ENCODE results near the gene CABLES2. TPM values are rescaled to one million over a fixed set of nuclear protein-coding genes. Genes with fewer than 3 reads are reported as not detected.
A peak's percentile ranks its signal among the peaks of the same experiment; 100 is the strongest.

The CABLES2 gene
- polyA plus RNA-seq, 3 donors = 8.4 to 13.7 (median 9.4) TPM

- no peak for DNase-seq (ENCODE audit: extremely low read depth in 1 of 11, low read depth in 9 of 11, low spot score in 4 of 11)
Observed at GRCh38 chr20:62368392-62368975, 38.6 kb downstream of the CABLES2 start.

DNA sequence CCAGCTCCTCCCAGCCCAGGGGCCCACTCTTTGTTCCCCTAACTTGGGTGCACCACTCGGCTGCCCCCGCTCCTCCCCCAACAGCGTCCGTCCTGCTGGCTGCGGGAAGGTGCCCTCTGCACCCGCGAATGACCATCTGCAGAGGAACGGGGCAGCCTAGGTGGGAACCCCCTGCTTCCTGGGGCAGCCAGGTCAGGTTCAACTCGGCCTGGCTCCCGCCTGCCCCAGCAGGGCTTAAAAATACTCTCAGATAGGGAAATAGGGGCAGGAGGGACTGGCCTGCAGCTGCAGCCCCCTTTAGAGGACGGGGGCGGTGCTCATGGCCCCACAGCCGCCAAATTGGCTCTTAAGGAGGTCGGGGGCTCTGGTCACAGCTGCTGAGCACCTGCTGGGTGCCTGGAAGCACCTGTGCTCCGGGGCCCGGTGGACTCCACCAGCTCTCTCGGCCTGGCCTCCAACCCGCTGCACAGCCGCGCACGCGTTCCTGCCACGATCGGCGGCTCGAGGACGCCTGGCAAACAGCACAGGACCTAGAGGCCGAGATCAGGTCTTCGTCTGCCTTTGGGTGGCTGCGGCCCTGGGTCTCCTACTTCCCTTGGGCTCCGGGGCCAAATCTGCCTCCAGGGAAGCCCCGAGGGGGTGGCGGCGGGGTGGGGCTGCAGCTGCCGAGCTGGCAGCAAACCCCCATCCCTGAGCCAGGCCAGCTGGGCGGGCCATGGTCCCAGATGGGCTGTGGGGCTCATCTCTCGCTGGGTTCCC lies 39.3 kb downstream of the CABLES2 start:
- DNase-seq (ENCODE audit: extremely low read depth in 1 of 11, low read depth in 9 of 11, low spot score in 4 of 11) = no peak

DNA sequence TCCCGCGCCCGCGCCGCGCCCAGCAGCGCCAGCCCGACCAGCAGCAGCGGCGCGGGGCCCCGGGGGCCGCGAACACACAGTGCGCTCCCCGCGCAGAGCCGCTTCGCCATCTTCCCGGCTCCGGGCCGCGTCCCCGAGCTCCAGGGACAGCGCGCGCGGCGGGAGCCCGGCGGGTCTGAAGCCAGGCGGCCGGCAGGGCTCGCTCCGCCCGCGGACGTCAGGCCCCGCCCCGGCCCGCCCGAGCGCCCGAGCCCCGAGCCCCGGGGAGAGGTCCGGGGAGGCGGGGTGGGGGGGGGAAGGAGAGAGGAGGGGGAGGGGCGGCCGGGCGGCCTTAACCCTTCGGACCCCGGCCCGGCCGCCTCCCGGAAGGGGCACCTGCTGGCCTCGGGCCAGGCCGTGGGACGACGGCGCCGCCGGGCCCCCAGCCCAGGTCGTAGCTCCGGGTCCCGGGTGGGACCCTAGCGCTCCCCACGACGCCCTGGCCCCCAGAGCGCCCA lies 39.9 kb downstream of the CABLES2 start, which contains the start of gene LAMA5:
TSS of gene LAMA5 (minus strand) at position 177 of the 497 bp plus-strand sequence. CDS start at position 110, 67 bp downstream.
- no peak for DNase-seq (ENCODE audit: extremely low read depth in 1 of 11, low read depth in 9 of 11, low spot score in 4 of 11)

- no peak for DNase-seq (ENCODE audit: extremely low read depth in 1 of 11, low read depth in 9 of 11, low spot score in 4 of 11)
Observed at GRCh38 chr20:62366370-62367135, 40.5 kb downstream of the CABLES2 start.

GRCh38 chr20:62365814-62366369 lies 41.2 kb downstream of the CABLES2 start:
- peak in 1 of 11 donors; percentile 58 for DNase-seq (ENCODE audit: extremely low read depth in 1 of 11, low read depth in 9 of 11, low spot score in 4 of 11)

DNA sequence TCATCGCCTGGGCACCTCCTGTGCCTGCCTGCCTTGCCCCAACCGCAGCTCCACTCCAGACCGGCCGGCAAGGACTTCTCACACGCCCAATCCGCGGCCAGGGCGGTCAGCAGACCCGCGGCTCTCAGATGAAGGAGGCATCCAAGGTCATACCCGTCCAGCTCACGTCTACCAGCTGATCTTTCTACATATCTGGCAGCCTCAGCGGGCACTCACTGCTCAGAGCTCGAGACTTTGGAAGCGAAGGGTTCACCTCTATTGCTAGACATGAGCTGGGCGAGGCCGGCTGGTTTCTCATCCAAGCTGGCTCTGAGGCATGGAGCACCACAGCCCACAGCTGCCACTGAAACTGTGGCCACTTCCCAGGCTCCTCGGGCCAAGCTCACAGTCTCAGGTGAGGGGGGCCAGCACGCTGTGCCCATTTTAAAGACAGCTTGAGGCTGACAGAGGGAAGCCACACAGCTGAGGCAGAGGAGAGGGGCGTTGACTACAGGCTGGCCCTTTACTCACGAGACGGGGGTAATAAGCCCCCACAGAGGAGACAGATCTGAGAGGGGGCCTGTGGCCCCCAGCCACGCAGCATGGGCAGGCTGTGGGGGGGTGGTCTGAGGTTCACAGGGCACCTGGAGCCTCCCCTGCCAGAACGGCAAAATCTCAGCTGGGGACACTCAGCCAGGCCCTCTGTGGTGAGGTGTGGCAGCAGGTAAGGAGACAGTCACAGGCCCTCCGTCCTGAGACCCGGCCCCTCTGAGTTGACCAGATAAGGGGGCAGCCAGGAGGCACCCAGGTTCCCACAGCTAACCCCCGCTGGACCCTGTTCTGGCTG lies 42.0 kb downstream of the CABLES2 start:
- DNase-seq (ENCODE audit: extremely low read depth in 1 of 11, low read depth in 9 of 11, low spot score in 4 of 11) = no peak

DNA sequence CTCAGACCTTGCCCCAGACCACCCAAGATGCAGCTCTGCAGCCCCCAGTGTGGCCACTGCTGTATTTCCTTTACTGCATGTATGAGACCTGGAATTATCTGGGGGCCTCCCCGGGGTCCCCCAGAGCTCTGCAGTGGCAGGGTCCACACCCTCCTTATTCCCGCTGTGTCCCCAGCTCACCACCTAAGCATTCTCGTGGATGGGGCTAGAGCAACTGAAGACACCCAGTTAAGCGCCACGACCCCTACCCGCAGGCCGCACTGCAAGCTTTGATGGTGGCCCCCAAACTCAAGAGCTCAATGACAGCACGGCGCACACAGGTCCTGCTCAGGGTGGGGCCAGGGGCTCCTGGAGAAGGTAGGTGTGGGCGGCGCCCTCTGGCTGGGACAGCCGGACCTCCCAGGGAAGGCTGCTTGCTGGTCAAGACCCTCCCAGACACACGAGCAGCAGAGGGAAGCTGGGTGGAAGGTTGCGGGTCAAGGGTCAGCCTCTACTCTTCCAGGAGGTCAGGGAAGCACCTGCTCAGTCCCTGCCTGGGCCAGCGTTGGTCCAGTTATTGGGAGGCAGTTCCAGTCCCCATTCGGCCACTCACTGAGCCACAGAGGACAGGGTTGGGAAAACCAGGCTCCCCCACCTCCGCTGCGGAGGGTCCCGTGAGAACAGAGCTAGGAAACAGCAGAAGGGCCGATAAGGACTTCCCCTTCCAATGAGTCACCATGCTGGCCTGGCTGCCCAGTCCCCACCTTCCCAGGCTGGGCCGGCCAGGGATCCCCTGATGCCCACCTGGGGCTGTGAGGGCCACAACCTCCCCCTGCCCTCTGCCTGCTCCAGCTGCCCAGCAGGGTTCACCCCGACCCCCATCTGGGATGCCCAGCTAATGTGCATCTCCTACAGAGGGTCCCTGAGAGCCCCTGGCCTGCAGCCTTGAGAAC lies 42.9 kb downstream of the CABLES2 start:
- DNase-seq (ENCODE audit: extremely low read depth in 1 of 11, low read depth in 9 of 11, low spot score in 4 of 11) = no peak

DNA sequence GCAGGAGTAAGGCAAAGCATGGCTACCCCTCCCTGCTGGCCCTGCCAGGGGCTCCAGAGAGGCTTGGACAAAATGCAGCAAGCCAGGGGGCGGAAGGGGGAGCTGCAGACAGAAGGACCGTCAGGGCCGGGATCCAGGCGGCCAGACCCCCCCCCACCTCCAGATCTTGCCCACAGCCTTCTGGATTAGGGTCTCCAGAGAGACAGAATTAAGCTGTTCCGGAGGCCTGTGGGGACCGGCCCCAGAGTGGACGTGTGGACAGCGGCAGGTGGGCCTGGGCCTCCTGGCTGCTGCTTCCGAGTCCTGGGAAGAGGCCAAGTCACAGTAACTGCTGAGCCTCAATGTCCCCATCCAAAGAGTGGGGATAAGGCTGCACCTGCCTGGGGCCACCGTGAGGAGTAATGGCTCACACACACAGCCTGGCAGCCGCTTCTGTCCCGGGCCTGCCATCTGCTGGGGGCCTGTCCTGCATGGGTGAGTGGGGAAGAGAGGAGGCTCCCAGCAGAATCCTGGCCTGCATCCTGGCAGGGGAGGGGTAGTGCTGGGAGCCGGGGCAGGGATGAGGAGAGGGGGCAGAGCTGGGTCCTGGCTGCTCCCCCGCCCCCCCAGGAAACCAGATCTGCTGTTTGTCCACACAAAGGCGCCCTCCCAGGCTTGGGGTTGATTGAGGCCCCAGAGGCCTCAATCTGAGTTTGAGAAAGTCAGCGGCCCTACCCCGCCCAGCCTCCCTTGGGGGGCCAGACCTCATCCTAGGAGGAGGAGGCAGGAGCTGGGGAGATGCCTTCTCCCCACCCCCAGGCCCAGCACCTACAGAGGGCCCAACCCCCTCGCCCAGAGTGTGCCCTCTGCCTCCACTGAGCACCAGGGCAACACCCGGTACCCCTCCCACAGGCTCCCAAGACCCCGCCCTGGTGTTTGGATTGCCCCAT lies 43.8 kb downstream of the CABLES2 start:
- DNase-seq (ENCODE audit: extremely low read depth in 1 of 11, low read depth in 9 of 11, low spot score in 4 of 11) = no peak

DNA sequence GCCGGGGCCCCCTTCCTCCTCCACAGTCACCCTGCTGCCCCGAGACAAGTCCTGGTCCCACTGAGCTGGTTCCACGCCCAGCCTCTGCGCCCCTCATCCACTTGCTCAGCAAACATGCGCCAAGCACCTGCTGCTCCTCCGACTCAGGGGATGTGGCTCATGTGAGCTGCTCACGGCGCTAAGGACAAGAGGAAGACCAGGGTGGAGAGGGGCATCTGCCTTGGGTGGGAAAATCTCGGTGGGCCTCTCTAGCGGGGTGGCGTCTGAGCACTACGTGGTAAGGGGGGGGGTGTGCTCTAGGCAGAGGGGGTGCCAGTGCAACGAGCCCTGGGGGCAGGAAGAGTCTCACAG lies 44.5 kb downstream of the CABLES2 start:
- DNase-seq (ENCODE audit: extremely low read depth in 1 of 11, low read depth in 9 of 11, low spot score in 4 of 11) = no peak

GRCh38 chr20:62361799-62362589 lies 45.1 kb downstream of the CABLES2 start:
- no peak for DNase-seq (ENCODE audit: extremely low read depth in 1 of 11, low read depth in 9 of 11, low spot score in 4 of 11)

DNA sequence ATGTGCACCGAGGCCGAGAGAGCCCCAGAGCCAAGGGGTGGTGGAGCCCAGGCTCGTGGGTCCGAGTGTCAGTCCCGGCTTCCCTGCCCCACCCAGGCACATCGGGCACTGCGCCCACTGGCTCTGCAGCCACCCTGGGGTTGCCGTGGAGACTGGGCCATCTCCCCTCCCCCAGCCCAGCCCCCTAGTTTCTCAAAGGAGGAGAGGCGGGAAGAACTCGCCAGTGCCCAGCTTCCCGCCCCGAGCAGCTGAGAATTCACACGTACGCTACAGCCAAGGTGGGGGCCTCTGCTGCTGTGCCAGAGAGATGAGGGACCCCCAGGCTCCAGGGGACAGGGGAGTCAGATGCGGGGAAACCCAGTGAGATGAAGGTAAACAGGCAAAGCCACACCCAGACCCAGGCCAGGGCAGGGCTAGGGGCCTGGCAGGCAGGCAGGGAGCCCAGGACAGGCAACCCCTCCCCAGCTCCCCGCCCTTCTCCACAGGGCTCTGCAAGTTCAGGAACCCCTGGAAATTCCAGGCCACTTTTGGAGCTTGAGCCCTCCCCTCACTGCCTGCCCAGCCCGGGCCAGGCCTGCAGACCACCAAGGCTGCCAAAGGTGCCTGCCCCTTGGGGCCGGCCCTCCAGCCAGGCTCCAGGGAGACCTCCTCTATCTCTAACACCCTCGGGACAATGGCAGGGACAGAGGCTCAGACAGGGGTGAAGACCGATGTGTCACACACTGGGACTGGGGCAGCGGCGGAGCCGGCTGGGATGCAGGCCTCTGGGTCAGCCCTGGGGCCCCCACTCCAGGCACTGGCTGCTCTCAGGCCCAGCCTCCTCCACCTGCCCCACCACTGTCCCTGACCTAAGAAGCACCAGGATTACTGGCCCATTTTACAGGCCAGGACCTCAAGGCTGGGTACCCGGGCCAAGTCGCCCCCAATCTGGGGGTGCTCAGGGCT lies 46.0 kb downstream of the CABLES2 start:
- no peak for DNase-seq (ENCODE audit: extremely low read depth in 1 of 11, low read depth in 9 of 11, low spot score in 4 of 11)

GRCh38 chr20:62359491-62360121 lies 47.5 kb downstream of the CABLES2 start:
- DNase-seq (ENCODE audit: extremely low read depth in 1 of 11, low read depth in 9 of 11, low spot score in 4 of 11) = no peak

DNA sequence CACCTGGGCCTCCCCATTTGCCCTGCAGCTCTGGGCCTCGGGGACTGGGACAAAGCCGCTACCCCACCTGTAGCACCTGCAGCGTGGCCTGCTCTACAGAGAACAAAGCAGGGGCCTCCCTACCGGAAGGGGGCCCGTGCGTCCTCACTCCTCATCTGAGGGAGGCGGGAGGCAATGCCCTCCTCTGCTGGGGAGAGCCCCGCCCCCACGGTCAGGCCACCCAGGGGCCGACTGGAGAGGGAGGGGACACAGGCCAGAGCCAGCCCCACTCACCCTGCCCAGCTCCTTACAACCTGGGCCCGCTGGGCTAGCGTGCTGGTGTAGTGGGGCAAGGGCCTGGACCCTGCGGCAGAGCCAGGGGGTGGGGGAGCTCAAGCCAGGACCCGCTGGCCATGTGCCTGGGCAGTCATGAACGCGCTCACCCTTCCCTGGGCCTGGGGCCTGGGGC lies 48.0 kb downstream of the CABLES2 start:
- no peak for DNase-seq (ENCODE audit: extremely low read depth in 1 of 11, low read depth in 9 of 11, low spot score in 4 of 11)

All from renal cortex interstitium (tissue), 11 donors.